Loucy (cell line): Measurements from ENCODE around the gene PYY.
"Not testable (repeated sequence)": the region's sequence is repeated elsewhere in the genome, so short reads cannot be mapped to it uniquely, and the experiment has no call there.

Experiments used
- H2AFZ ChIP-seq: fragments of 200-600 bp; sonication (generic); 2 replicates; pipeline ENCODE4 v1.6.0; 2016; ENCODE audit warnings: antibody characterized with exemption, mild to moderate bottlenecking, low read length, moderate library complexity
- H3F3A ChIP-seq: fragments of 200-600 bp; 2 replicates; pipeline ENCODE4 v1.6.0; 2016; ENCODE audit warnings: antibody characterized with exemption, low read depth, mild to moderate bottlenecking
- H3K27me3 ChIP-seq: fragments of 200-600 bp; sonication (generic); 2 replicates; pipeline ENCODE4 v1.6.1; 2014; ENCODE audit warnings: low read length, mild to moderate bottlenecking; ENCODE audit not compliant: insufficient read depth, poor library complexity, severe bottlenecking
- H3K36me3 ChIP-seq: fragments of 200-600 bp; sonication (generic); 2 replicates; pipeline ENCODE4 v1.6.1; 2016; ENCODE audit warnings: low read length; ENCODE audit not compliant: insufficient read depth
- H3K4me1 ChIP-seq: fragments of 200-600 bp; sonication (generic); 2 replicates; pipeline ENCODE4 v1.5.1; 2014; ENCODE audit warnings: low read length, mild to moderate bottlenecking; ENCODE audit not compliant: insufficient read depth, poor library complexity, severe bottlenecking
- H3K4me2 ChIP-seq: fragments of 200-600 bp; sonication (generic); 2 replicates; pipeline ENCODE4 v1.6.0; 2014; ENCODE audit warnings: antibody characterized with exemption, low read length, low read depth, mild to moderate bottlenecking; ENCODE audit not compliant: poor library complexity, severe bottlenecking
- H3K4me3 ChIP-seq: fragments of 200-600 bp; sonication (generic); 2 replicates; pipeline ENCODE4 v1.5.1; 2014; ENCODE audit warnings: low read length, mild to moderate bottlenecking, mixed read lengths; ENCODE audit not compliant: poor library complexity, severe bottlenecking
- H3K79me2 ChIP-seq: fragments of 200-600 bp; sonication (generic); 2 replicates; pipeline ENCODE4 v1.6.1; 2014; ENCODE audit warnings: low read length; ENCODE audit not compliant: insufficient read depth
- H3K9ac ChIP-seq: fragments of 200-600 bp; sonication (generic); 2 replicates; pipeline ENCODE4 v1.6.0; 2014; ENCODE audit warnings: mild to moderate bottlenecking, low read depth, low read length, moderate library complexity; ENCODE audit not compliant: poor library complexity, severe bottlenecking
- H3K9me2 ChIP-seq: fragments of 200-600 bp; sonication (generic); replicated peaks from 2 replicates; pipeline ENCODE4 v1.6.1; 2016; ENCODE audit warnings: low read depth, low read length, mixed read lengths
- H3K9me3 ChIP-seq: fragments of 200-600 bp; sonication (generic); 2 replicates; pipeline ENCODE4 v1.6.1; 2014; ENCODE audit warnings: mild to moderate bottlenecking, antibody characterized with exemption, low read length, low read depth; ENCODE audit not compliant: insufficient read depth
- H4K20me1 ChIP-seq: fragments of 200-600 bp; sonication (generic); 2 replicates; pipeline ENCODE4 v1.6.0; 2014; ENCODE audit warnings: antibody characterized with exemption, low read length, mild to moderate bottlenecking; ENCODE audit not compliant: insufficient read depth, poor library complexity, severe bottlenecking
- CTCF ChIP-seq: fragments of 200-600 bp; sonication (generic); conservative IDR thresholded peaks from 2 replicates; pipeline ENCODE4 v1.5.1; 2014; ENCODE audit warnings: mild to moderate bottlenecking, antibody characterized with exemption, low read length
- EZH2phosphoT487 ChIP-seq: fragments of 200-600 bp; IDR thresholded peaks from 2 replicates; pipeline ENCODE4 v1.6.1; 2018; ENCODE audit warnings: antibody characterized with exemption, mild to moderate bottlenecking, moderate library complexity, borderline replicate concordance

The PYY gene

GRCh38 chr17:43961954-43962353, 8.2 kb upstream of the PYY start:
- Histone ChIP-seq H2AFZ (no peak overlapping the region), H3K9me3 (no peaks in the 10 kb centered on the region), H3K79me2 (no peaks in the 10 kb centered on the region), H3K9ac (no peak overlapping the region), H4K20me1 (no peaks in the 10 kb centered on the region), H3K9me2 (no peaks in the 10 kb centered on the region), H3K4me1 (no peaks in the 10 kb centered on the region), H3K36me3 (no peaks in the 10 kb centered on the region), H3K4me3 (no peak overlapping the region), H3F3A (no peaks in the 10 kb centered on the region), H3K4me2 (no peak overlapping the region), H3K27me3 (no peaks in the 10 kb centered on the region)
- TF ChIP-seq CTCF (no peak), EZH2phosphoT487 (no peak)

- H4K20me1 ChIP-seq, H3K9me3 ChIP-seq, H3F3A ChIP-seq, H3K4me2 ChIP-seq, H3K9ac ChIP-seq, H3K79me2 ChIP-seq, H3K4me3 ChIP-seq, H3K4me1 ChIP-seq, H3K27me3 ChIP-seq, H3K36me3 ChIP-seq, H3K9me2 ChIP-seq, H2AFZ ChIP-seq: not testable (repeated sequence)
These were observed 7.6 kb upstream of the PYY start for GRCh38 chr17:43961292-43961691.

GRCh38 chr17:43958748-43959352, 5.1 kb upstream of the PYY start:
- no peaks in the 10 kb centered on the region for H3F3A ChIP-seq
- H3K4me1 ChIP-seq, result no peaks in the 10 kb centered on the region
- no peaks in the 10 kb centered on the region for H4K20me1 ChIP-seq
- H3K9ac ChIP-seq, result no peak overlapping the region
- H3K9me2 ChIP-seq, result no peaks in the 10 kb centered on the region
- TF ChIP-seq CTCF (no peak), EZH2phosphoT487 (no peak)
- H3K79me2 ChIP-seq, result no peaks in the 10 kb centered on the region
- H3K36me3 ChIP-seq, result no peaks in the 10 kb centered on the region
- H3K27me3 ChIP-seq, result no peaks in the 10 kb centered on the region
- no peaks in the 10 kb centered on the region for H3K9me3 ChIP-seq
- H3K4me2 ChIP-seq, result no peak overlapping the region
- H2AFZ ChIP-seq, result no peak overlapping the region
- no peak overlapping the region for H3K4me3 ChIP-seq

- H2AFZ ChIP-seq, result no peak overlapping the region
- no peak for TF ChIP-seq CTCF
- no peak for TF ChIP-seq EZH2phosphoT487
- H3K36me3 ChIP-seq, result no peaks in the 10 kb centered on the region
- H3K9me2 ChIP-seq, result no peaks in the 10 kb centered on the region
- H4K20me1 ChIP-seq, result no peaks in the 10 kb centered on the region
- no peaks in the 10 kb centered on the region for H3K79me2 ChIP-seq
- H3K4me1 ChIP-seq, result no peaks in the 10 kb centered on the region
- H3F3A ChIP-seq, result no peaks in the 10 kb centered on the region
- no peaks in the 10 kb centered on the region for H3K27me3 ChIP-seq
- no peak overlapping the region for H3K4me2 ChIP-seq
- no peaks in the 10 kb centered on the region for H3K9me3 ChIP-seq
- H3K9ac ChIP-seq, result no peak overlapping the region
- H3K4me3 ChIP-seq, result no peak overlapping the region
These were observed 2.5 kb upstream of the PYY start for GRCh38 chr17:43956222-43956621.
